Measurements from ENCODE around the gene CLDND1.

DNA sequence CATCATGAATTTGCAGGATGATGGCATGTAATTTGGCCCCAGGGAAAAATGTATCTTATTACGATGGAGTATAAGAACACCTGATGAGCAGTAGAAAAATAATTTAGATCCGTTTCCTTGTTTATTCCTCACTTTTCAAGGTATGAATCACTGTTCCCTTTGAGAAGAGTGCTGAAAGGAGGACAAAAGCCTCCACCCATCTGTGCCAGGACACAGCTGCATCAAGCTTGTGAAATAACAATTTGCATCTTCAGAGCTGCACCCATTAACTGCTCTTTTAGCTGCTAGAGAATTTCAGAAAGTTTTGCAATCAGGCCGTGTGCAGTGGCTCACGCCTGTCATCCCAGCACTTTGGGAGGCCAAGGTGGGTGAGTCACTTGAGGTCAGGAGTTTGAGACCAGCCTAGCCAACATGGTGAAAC, 9.6 kb downstream of the CLDND1 start:
- TF ChIP-seq CTCF (IDR thresholded peaks at IDR 0.05) (no peak), POLR2A (IDR thresholded peaks at IDR 0.05) (no peak), EP300 (IDR thresholded peaks at IDR 0.05) (no peak)

All from ovary (tissue), 3 donors.